WTC11 (cell line): Measurements from ENCODE around the gene GLCCI1. TPM values are rescaled to one million over a fixed set of nuclear protein-coding genes. Genes with fewer than 3 reads are reported as not detected.

Experiments used
- ATAC-seq: fragments of 200-7000 bp; cut with Tn5 transposase; 2 replicates; pipeline ENCODE4 v1.10.0; 2021; ENCODE audit warnings: mild to moderate bottlenecking, moderate library complexity
- CTCF ChIA-PET: fragments of 300-600 bp; sonication (Branson Sonifier 250); formaldehyde crosslinking; loops from one replicate; lab custom pipeline; 2021; ENCODE audit warnings: antibody characterized with exemption; lab: Charles Lee
- POLR2A ChIA-PET: fragments of 350-600 bp; sonication (Branson Sonifier 250); formaldehyde crosslinking; loops from one replicate; lab custom pipeline; 2021; ENCODE audit warnings: antibody characterized with exemption; lab: Charles Lee
- DNase-seq: peaks from one replicate; pipeline ENCODE4 v3.0.0; 2021; ENCODE audit warnings: low spot score
- H3K27ac Mint-ChIP-seq: 2 replicates; pipeline ENCODE4 v1.8.0; 2021; ENCODE audit warnings: mixed read lengths
- H3K27me3 Mint-ChIP-seq: 2 replicates; pipeline ENCODE4 v1.8.0; 2021; ENCODE audit warnings: low read depth, mild to moderate bottlenecking, moderate library complexity, mixed read lengths
- H3K36me3 Mint-ChIP-seq: 2 replicates; pipeline ENCODE4 v1.8.0; 2021; ENCODE audit warnings: mixed read lengths
- H3K4me1 Mint-ChIP-seq: 2 replicates; pipeline ENCODE4 v1.8.0; 2022; ENCODE audit warnings: mixed read lengths
- H3K4me3 Mint-ChIP-seq: 2 replicates; pipeline ENCODE4 v1.8.0; 2021; ENCODE audit warnings: mild to moderate bottlenecking, moderate library complexity, mixed read lengths
- H3K9me3 Mint-ChIP-seq: 2 replicates; pipeline ENCODE4 v1.8.0; 2021; ENCODE audit warnings: mixed read lengths
- AR ChIP-seq: fragments of 250-450 bp; sonication (Bioruptor Pico); IDR thresholded peaks from 2 replicates; pipeline ENCODE4 v1.9.0; 2021; ENCODE audit warnings: mild to moderate bottlenecking
- ARID4B ChIP-seq: sonication (generic); formaldehyde crosslinking; IDR thresholded peaks from 2 replicates; pipeline ENCODE4 v1.8.0; 2023; ENCODE audit warnings: missing genetic modification reagents, mild to moderate bottlenecking, borderline replicate concordance
- ATF2 ChIP-seq: sonication (generic); formaldehyde crosslinking; IDR thresholded peaks from 2 replicates; pipeline ENCODE4 v1.8.1; 2022; ENCODE audit warnings: low read depth, missing genetic modification reagents, borderline replicate concordance
- E2F4 ChIP-seq: sonication (generic); formaldehyde crosslinking; IDR thresholded peaks from 2 replicates; pipeline ENCODE4 v1.8.1; 2022; ENCODE audit warnings: low read depth, mild to moderate bottlenecking, moderate library complexity, missing genetic modification reagents, borderline replicate concordance
- ELF4 ChIP-seq: sonication (generic); formaldehyde crosslinking; IDR thresholded peaks from 2 replicates; pipeline ENCODE4 v1.8.1; 2022; ENCODE audit warnings: low read depth, mild to moderate bottlenecking, moderate library complexity, missing genetic modification reagents
- EMX1 ChIP-seq: fragments of 250-450 bp; sonication (Bioruptor Pico); IDR thresholded peaks from 2 replicates; pipeline ENCODE4 v1.8.0; 2021; ENCODE audit warnings: mild to moderate bottlenecking
- ETV6 ChIP-seq: sonication (generic); formaldehyde crosslinking; IDR thresholded peaks from 2 replicates; pipeline ENCODE4 v1.8.1; 2022; ENCODE audit warnings: mild to moderate bottlenecking, missing genetic modification reagents
- FOXP4 ChIP-seq: sonication (generic); formaldehyde crosslinking; IDR thresholded peaks from 2 replicates; pipeline ENCODE4 v1.8.0; 2022; ENCODE audit warnings: mild to moderate bottlenecking, missing genetic modification reagents
- IRF2 ChIP-seq: sonication (generic); formaldehyde crosslinking; IDR thresholded peaks from 2 replicates; pipeline ENCODE4 v1.8.0; 2022; ENCODE audit warnings: low read depth, missing genetic modification reagents, borderline replicate concordance
- NFATC4 ChIP-seq: fragments of 250-450 bp; sonication (Bioruptor Pico); IDR thresholded peaks from 2 replicates; pipeline ENCODE4 v1.9.0; 2021; ENCODE audit warnings: mild to moderate bottlenecking
- NR3C1 ChIP-seq: sonication (generic); formaldehyde crosslinking; conservative IDR thresholded peaks from 2 replicates; pipeline ENCODE4 v1.8.1; 2023; ENCODE audit warnings: low read depth, mild to moderate bottlenecking, missing genetic modification reagents
- RELA ChIP-seq: sonication (generic); formaldehyde crosslinking; IDR thresholded peaks from 2 replicates; pipeline ENCODE4 v1.8.1; 2022; ENCODE audit warnings: missing genetic modification reagents, mild to moderate bottlenecking, borderline replicate concordance
- SMAD3 ChIP-seq: sonication (generic); formaldehyde crosslinking; IDR thresholded peaks from 2 replicates; pipeline ENCODE4 v1.8.0; 2022; ENCODE audit warnings: missing genetic modification reagents, mild to moderate bottlenecking, borderline replicate concordance
- ZNF281 ChIP-seq: sonication (generic); formaldehyde crosslinking; IDR thresholded peaks from 2 replicates; pipeline ENCODE4 v1.8.0; 2023; ENCODE audit warnings: mild to moderate bottlenecking, missing genetic modification reagents
- total RNA-seq: library from RNA; stranded (reverse); gene quantifications from 3 replicates; pipeline ENCODE4 v1.2.3, GENCODE V29; 2021
- TF ChIP-seq, protein P1 (sequence below): fragments of 250-450 bp; sonication (Bioruptor Pico); IDR thresholded peaks from 2 replicates; pipeline ENCODE4 v1.9.0; 2021; ENCODE audit warnings: moderate library complexity, mild to moderate bottlenecking, inconsistent platforms, borderline replicate concordance
- TF ChIP-seq, protein P2 (sequence below): fragments of 250-450 bp; sonication (Bioruptor Pico); IDR thresholded peaks from 2 replicates; pipeline ENCODE4 v1.8.0; 2021; ENCODE audit warnings: mild to moderate bottlenecking

Gene GLCCI1
- total RNA-seq, 1 experiment from 2014 or later, result 23.8 TPM

DNA sequence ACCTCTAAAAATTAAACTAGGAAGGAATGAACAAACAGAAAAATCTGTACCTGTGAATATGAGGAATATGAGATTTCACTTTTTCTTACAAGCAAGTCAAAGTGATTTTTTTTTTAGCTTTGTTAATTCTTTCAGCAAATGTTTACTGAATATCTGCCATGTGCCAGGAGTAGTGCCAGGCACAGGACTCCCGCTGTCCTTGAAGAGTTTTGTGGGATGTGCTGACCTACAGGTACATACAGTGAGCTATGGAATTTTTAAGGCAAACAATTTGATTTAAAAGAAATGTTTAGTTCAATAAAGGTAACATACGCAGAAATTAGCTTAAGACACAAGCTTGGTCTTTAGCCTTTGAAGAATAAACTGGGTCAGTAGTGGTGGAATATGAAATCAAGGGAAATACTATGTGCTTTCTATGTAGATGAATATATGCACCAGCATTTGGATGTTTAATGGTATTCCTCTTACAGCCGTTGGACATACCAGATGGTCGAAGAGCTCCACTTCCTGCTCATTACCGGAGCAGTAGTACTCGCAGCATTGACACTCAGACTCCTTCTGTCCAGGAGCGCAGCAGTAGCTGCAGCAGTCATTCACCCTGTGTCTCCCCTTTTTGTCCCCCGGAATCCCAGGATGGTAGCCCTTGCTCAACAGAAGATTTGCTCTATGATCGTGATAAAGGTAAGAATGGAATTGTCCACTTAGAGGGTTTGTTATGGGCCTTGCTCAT lies 102.0 kb downstream of the GLCCI1 start (continued):
- TF ChIP-seq EMX1 (no peak), ZNF281 (no peak), ETV6 (CRISPR knock-in tag) (no peak), ELF4 (CRISPR knock-in tag) (no peak), FOXP4 (CRISPR knock-in tag) (no peak), E2F4 (no peak)
- TF ChIP-seq, protein P1, sequence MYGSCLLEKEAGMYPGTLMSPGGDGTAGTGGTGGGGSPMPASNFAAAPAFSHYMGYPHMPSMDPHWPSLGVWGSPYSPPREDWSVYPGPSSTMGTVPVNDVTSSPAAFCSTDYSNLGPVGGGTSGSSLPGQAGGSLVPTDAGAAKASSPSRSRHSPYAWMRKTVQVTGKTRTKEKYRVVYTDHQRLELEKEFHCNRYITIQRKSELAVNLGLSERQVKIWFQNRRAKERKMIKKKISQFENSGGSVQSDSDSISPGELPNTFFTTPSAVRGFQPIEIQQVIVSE (CRISPR knock-in tag), result no peak

DNA sequence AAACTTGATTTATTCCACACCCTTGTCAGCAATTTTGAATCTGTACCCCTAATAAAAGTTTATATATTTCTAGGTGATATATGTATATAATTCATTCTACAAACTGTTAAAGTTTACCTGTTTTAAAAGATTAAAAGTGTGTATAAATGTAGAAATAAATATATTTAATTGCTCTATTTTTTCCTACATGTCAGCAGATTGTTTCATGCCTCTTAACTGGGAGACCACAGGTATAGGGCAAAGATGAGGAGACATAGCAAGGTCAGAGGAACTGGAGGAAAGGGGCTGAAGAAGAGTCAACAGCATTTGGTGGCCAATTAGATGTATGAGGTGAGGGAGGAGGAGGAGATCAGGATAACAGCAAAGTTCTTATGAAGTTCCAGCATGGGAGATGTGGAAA lies 109.8 kb downstream of the GLCCI1 start:
- POLR2A ChIA-PET, result interaction anchor here (1.0 kb wide), 1 partner anchor 43 kb away, joined by 3 read pairs; no protein-coding TSS in a partner anchor
- Mint-ChIP-seq H3K27ac (no peak overlapping the region), H3K27me3 (no peaks in the 10 kb centered on the region), H3K4me1 (no peaks in the 10 kb centered on the region), H3K9me3 (peaks cover 4% of the 10 kb centered on the region), H3K36me3 (peaks cover 4% of the 10 kb centered on the region), H3K4me3 (no peak overlapping the region)
- DNase-seq, result no peak
- no peak for ATAC-seq
- CTCF ChIA-PET, result interaction anchor here (0.7 kb wide), 1 partner anchor 56 kb away, joined by 3 read pairs; no protein-coding TSS in a partner anchor
- TF ChIP-seq NR3C1 (no peak), ATF2 (no peak), IRF2 (CRISPR knock-in tag) (no peak), NFATC4 (CRISPR knock-in tag) (no peak), AR (CRISPR knock-in tag) (no peak), EMX1 (no peak), ARID4B (CRISPR knock-in tag) (no peak), RELA (CRISPR knock-in tag) (no peak), SMAD3 (CRISPR knock-in tag) (no peak)
- TF ChIP-seq, protein P2, sequence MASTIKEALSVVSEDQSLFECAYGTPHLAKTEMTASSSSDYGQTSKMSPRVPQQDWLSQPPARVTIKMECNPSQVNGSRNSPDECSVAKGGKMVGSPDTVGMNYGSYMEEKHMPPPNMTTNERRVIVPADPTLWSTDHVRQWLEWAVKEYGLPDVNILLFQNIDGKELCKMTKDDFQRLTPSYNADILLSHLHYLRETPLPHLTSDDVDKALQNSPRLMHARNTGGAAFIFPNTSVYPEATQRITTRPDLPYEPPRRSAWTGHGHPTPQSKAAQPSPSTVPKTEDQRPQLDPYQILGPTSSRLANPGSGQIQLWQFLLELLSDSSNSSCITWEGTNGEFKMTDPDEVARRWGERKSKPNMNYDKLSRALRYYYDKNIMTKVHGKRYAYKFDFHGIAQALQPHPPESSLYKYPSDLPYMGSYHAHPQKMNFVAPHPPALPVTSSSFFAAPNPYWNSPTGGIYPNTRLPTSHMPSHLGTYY (CRISPR knock-in tag), result no peak
